Gastroesophageal sphincter (tissue), 3 donors: ENCODE measurements around the gene ADPRH.

Experiments
- POLR2AphosphoS5 ChIP-seq: sonication (generic); formaldehyde crosslinking; IDR thresholded peaks from one replicate; pipeline ENCODE4 v1.6.1; 2017; ENCODE audit warnings: antibody characterized with exemption
- TF ChIP-seq, protein P1 (sequence below), 4 experiments: fragments of 200-600 bp in 2 of 4; fragments of 450-650 bp in 2 of 4; sonication (generic) in 1 of 4; IDR thresholded peaks; one replicate each; pipeline ENCODE4 v1.5.1; 2017 to 2019; ENCODE audit warnings: antibody characterized with exemption in 4 of 4, mild to moderate bottlenecking in 2 of 4, moderate library complexity in 2 of 4

DNA sequence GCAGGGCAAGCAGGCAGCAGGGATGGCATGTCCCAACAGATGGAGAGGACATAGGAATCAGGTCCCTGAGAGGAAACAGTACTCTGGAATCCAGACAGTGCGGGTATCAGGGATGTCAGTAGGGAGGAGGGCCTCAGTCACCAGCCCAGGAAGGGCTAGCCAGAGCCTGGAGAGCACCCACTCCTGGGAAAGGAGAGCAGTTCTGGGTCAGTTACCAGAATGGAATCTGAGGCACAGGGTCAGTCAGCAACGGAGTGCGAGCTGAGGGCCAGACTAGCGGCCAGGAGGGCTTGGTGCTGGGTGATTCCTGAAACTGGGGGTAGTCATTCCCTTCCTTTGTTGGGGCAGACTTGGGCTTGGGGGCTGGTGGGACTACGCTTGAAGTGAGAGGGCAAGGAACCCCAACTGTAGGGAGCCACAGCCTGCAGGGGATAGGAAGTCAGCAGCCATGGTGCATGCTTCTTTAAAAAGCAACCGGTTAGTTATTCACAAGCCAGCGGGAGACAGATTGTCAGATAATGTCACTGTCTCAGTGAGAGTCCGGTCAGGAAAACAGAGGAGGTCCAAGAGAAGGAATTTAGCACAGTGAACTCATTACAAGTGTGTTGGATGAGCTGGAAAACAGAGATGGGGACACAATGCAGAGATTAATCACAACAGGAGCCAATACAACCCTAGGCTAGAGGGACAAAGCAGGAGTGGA lies 46.3 kb downstream of the ADPRH start:
- TF ChIP-seq, protein P1, sequence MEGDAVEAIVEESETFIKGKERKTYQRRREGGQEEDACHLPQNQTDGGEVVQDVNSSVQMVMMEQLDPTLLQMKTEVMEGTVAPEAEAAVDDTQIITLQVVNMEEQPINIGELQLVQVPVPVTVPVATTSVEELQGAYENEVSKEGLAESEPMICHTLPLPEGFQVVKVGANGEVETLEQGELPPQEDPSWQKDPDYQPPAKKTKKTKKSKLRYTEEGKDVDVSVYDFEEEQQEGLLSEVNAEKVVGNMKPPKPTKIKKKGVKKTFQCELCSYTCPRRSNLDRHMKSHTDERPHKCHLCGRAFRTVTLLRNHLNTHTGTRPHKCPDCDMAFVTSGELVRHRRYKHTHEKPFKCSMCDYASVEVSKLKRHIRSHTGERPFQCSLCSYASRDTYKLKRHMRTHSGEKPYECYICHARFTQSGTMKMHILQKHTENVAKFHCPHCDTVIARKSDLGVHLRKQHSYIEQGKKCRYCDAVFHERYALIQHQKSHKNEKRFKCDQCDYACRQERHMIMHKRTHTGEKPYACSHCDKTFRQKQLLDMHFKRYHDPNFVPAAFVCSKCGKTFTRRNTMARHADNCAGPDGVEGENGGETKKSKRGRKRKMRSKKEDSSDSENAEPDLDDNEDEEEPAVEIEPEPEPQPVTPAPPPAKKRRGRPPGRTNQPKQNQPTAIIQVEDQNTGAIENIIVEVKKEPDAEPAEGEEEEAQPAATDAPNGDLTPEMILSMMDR (IDR thresholded peaks at IDR 0.05): no peak
- TF ChIP-seq POLR2AphosphoS5: no peak
